Stimulated activated CD4-positive, alpha-beta T cell treated with anti-CD3 and anti-CD28 coated beads, Interleukin-12 subunit alpha, Interleukin-12 subunit beta, amount 100 ng/mL, for 24 hours (primary cell): Measurements from ENCODE around the gene TBATA.
"Not testable (repeated sequence)": the region's sequence is repeated elsewhere in the genome, so short reads cannot be mapped to it uniquely, and the experiment has no call there.

Experiments
- DNase-seq, 2 experiments: peaks; one replicate each; pipeline ENCODE4 v3.0.0-alpha.2; 2020; ENCODE audit warnings: low read depth in 2 of 2

Gene TBATA

GRCh38 chr10:70779511-70780369 is 5.4 kb downstream of the TBATA start:
- no peak for DNase-seq

DNA sequence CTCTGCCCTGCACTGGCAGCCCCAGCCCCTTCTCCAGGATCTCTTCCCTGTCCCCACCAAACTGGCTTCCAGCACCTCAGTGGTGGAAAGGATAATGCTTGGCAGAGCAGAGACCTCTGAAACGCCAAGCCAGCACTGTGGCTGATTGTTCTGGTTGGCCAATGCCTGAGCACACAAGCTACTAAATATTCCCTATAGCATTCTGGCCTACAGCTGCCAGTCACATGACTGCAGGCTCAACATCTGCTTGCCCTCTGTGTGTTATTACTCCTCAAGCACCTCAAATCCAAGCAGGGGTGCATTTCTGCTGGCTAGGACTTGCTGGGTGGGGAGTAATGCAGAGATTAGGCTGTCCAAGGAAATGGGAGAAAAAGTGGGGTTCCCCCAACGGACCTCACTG is 6.1 kb downstream of the TBATA start:
- no peak for DNase-seq

DNA sequence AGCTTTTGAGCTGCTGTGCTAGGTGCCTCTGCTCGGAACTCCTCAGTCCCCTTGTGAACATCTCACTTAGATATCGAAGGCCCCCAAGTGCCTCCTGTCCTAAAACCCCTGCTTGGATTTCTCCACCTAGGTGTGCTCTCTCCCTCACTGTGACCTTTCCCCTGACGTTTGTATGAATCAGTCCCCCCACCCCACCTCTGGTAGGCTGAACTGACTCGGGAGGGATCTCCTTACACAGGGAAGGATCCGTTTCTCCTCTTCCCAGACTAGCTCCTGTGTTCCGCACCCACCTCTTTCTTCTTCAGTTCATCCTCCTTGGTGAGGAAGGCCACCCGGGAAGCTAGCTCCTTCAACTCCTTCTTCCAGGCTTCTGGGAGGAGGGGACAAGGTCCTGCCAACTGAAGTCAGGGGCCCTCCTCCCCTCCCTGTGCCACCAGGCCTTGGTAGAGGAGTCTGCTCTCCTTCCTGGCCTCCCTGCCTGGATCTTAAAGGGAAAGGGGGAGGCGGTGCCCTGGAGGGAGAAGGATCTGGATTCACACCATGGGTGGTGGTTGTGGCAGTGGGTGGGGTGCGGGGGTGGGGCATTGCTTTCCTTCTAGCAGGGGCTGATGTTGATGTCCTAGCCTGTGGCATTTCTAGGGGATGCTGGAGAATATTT is 6.8 kb downstream of the TBATA start:
- DNase-seq: no peak

DNA sequence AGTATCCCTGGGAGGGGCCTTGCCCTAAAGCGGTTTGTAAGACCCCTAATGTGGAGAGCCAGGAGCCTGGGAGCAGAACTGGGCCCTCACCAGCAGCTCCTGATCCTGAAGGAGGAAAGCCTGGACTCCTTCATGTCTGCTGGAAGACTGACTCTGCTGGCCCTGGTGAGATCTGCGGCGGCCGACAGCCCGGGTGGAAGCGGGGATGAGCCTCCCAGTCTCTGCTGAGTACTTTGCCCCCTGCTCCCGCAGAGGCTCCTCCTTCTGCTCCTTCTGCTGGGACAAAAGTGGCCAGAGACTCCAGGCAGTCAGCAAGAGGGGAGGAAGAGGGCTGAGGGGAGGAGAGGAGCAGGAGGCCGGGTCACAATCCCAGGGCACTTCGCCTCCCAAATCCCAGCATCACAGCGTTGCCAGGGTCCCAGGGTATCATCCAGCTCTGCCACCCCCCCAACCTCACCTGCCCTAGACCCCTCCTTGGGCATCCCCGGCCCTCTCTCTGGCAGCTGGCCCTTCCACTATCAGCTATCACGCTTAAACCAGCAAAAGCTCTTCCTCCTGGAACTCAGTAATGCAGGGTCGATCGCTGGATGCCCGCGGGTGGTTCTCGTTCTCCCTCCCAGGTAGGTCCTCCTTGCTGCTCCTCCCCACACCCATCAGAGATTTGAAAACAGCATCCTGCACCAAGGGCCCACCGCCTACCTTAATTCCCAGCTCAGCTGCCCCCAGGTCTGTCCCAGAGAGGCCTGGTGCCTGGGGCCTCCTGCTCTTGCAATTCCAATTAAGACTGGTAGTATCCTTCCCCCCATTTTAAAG is 7.9 kb downstream of the TBATA start:
- no peak for DNase-seq

- DNase-seq: no peak
Observed at GRCh38 chr10:70776455-70777005, 8.6 kb downstream of the TBATA start.

DNA sequence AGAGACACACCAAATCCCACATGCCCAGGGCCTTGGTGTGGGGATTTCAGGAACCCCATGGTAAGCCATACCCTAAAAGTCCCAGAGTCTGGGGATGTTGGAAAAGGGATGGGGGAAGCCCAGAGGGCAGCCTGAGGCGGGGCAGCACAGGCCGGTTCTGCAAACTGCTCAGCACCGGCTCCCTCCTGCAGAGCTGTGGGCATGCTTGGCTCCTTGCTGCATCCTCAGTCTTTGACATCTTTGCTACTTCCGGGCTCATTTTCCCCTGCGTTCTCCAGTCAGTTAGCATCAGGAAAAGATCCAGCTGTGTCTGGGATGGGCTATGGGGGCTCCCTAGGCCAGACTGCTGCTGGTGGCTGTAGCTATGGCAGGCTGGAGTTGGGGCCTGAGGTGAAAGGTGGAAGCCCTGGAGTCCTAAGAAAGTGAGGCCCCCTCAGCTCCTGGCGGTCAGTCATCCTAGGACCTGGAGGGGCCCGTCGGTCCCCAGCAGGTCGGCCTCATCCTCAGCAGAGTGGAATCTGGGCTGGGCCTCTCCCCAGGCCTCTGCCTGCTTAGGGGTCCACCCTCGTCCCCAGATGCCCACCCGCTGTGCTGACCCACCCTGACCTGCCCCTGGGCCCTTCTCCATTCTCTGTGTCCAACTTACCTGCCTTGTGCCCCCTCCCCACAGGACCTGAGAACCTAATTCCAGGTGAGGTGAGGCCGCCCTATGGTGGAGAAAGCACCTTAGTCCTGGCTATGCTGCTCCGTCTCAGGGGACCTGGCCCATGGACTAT is 9.3 kb downstream of the TBATA start:
- DNase-seq: no peak

DNA sequence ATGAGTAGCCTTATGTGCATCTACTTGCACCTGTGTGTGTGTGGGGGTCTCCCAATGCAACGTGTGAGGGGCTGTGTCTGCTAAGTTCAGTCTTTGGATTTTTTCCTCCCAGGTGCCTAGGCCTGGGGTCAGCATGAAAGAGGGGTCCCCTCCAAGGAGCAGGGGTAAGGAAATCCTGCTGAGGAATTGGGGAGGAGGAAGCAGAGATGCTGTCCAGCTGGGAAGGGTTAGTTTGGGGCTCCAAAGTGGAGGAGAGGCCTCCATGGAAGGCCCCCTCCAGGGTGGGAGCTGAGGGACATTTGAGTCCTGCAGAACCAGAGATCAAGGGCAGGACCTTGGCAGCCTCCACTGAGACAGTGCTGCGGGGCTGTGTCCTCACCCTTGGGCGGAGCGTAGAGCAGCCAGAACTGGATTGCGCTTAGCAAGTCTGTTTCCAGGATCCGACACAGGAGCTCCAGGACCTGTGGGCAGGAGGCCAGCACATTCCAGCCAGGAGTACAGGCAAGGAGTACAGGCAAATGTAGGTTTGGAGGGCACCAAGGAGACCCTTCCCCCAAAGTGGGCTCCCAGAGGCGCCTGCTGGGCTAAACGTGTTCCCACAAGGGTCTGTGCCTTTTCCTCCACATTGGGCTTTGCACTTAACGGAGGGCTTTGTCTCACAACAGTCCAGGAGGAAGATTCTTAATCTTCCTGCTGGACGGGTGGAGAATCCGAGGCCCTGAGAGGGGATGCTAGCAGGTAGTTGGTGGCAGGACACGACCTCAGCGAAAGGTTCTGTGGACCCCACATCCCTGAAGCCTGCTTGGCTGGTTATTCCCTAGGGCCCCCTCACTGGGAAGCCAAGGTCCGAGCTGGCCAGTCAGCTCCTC is 10.1 kb downstream of the TBATA start:
- DNase-seq: no peak

DNA sequence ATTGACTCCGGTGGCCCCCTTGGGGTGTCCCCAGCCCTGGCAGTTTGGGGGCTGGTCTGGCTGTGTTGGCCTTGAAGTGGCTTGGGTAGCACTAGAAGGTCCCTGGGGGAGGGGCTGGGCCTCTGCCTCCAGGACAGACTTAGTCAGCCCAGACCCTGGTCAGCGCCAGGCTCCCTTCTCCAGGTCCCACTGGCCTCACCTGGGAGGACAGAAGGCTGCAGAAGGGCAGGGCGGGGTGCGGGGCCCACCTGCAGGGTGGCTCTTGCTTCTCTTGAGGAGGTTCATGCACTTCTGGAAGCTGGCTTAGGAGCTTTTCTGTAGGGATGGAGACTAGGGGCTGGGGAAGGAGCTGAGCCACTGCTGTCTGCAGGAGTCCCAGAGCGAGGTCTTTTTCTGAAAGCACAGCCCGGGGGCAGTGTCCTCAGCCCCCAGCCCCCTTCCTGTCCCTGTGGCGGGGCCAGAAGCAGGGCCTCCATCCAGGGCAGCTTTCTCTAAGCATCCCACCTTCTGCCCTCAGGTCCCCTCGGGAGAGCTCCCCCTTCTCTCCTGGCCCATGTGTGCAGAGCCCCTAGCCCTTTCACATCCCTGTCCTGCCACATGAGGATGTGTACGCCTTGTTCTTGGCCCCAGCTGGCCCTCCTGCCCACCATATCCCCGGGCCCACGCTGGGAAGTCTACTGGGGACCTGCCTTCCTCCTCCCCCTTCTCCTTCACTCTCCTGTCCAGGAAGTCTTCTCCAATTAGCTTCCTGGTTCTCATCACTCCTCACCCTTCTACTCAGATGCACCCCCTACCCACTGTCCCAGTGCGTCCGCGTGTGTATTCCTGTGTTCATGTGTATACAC is 11.0 kb downstream of the TBATA start:
- no peak for DNase-seq

DNA sequence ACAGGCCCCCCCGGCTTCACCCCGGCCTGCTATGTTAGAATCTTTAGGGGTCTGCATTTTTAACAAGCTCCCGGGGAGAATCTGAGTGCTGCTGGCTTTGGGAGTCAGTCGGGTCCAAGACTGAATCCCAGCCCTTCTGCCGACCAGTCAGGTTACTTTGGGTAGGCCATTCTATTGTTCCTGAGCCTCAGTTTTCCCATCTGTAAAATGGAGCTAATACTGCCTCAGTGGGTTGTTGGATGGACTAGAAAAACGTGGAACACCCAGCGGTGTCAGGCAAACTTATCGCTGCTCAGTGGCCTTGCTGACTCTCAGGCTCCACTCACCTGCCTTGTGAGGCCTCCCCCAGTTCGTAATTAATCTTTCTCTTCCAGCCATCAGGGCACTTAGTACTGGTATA is 11.7 kb downstream of the TBATA start:
- DNase-seq: no peak

DNA sequence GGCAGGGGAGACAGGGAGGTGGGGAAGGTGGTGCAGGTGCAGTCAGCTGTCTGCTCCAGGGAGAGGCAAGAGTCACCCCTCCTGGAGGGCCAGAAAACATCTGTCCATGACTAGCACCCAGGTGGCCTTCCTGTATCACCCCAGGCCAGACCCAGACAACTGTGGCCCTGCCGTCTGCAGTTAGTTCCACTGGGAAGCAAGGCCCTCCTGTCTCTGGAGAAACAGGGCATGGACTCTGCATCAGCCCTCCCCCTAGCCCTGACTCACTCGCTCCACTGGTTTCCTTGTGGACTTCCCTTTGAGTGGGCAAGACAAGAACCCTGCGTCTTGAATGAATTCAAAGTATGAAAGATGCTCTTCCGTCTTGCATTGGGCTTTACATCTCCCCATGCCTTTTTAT is 12.6 kb downstream of the TBATA start:
- DNase-seq: no peak

DNA sequence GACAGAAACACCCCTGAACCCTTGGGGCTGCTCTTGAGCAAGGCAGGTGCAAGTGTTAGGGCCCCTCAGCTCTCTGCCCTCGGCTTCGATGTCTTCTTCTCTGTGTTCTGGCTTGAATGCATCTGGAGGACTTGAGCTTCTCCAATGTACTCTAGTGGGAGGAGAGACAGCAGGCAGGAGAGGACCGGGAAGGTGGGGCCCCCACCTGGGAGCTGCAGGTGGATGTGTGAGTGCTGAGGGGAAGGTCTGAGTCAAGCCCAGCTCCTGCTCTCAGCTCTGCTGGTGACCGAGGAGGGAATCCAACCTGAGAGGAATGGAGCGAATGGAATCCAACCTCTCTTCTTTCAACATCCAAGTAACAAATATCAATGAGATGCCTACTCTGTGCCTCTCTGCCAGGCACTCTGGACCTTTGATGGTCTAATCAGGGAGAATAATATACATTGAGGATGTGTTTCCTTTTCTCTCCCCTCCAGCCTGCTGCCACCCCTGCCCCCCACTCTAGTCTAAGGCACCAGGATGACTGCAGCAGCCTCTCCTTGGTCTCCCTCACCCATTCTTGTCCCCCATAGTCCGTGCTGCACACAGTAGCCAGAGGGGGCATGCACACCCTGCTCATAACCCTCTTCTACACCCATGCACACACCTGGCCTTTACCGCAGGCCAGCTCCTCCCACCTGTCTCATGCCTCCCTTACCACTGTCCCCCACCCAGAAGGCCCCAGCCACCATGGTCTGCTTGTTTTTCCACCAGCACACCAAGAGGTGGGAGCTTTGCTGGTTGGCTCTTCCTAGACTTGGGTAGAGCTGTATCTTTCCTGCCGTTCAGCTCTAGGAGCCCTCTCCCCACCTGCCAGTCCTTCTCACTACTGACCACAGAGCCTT is 13.6 kb downstream of the TBATA start:
- no peak for DNase-seq

DNA sequence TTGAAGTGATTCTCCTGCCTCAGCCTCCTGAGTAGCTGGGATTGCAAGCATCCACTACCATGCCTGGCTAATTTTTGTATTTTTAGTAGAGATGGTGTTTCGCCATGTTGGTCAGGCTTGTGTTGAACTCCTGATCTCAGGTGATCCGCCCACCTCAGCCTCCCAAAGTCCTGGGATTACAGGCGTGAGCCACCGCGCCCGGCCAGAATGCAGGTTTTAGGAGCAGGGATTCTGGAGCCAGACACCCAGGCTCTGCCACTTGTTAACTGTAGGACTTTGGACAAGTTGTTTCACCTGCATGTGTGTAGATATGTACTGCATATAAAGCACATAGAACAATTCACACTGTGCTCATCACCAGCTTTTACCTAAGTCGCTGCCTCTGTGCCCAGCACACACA is 14.7 kb downstream of the TBATA start:
- not testable (repeated sequence) for DNase-seq

DNA sequence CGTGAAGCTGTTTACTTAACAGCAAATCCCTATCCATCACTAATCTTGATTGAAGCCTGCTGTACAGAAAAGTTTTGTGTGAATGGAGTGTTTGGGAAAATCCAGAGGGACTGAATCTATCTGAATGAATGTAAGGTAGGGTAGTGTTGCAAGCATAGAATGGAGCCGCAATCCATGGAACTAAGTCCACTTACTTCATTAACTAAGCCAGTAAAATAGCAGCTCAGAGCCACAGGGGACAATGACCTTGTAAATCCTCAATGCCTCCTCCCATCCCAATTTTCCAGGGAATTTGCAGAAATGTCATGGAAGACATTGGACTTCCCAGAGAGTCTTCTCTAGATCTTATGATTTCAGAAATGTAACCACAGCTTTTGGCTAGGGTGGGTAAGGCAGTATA is 15.2 kb downstream of the TBATA start:
- no peak for DNase-seq

DNA sequence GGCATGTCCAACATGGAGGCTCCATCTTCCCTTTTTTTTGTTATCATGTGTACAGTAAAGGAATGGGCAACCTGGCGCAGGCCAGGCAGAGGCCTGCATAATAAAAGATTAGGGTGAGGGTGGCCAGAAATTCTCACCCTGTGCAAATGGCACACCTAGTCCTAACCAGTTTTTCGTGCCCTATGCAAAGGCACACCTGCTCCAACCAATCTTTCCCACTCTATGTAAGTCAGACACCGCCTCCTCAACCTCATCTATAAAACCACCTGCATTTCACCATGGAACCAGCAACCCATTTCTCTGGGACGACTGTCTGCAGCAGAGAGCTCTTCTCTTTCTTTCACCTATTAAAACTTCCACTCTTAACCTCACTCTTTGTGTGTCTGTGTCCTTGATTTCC is 16.1 kb downstream of the TBATA start:
- DNase-seq: no peak

- DNase-seq: not testable (repeated sequence)
Observed at GRCh38 chr10:70768026-70768685, 17.0 kb downstream of the TBATA start.

GRCh38 chr10:70765794-70766594 is 19.2 kb downstream of the TBATA start:
- DNase-seq: no peak

DNA sequence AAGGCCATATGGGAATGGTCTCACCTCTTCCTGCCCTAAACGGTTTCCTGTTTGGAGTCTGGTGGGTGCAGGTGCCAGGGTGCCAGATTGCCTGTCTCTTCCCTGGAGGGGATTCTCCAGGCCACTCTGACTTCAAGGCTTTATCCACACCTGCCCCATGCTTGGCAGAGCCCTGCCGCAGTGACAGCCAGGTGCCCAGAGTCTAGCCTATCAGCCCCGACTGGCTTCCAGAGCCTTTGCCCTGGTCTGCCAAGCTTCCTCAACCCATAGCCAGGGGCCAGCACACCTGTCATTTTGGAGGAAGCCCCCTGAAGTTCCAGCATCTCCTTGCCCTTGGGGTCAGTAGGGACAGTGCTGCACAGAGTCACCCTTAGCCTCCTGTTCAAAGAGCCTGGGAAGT is 21.6 kb downstream of the TBATA start:
- no peak for DNase-seq
